H1 (cell line): ENCODE data around the gene DOCK9. TPM values are rescaled to one million over a fixed set of nuclear protein-coding genes. Genes with fewer than 3 reads are reported as not detected.

Experiments used
- CTCF ChIA-PET: fragments of 300-600 bp; sonication (Branson Sonifier 250); formaldehyde crosslinking; loops from one replicate; lab custom pipeline; 2021; ENCODE audit not compliant: partially characterized antibody; lab: Charles Lee
- POLR2A ChIA-PET: fragments of 300-600 bp; sonication (Branson Sonifier 250); formaldehyde crosslinking; loops from one replicate; lab custom pipeline; 2021; ENCODE audit warnings: inconsistent platforms; ENCODE audit not compliant: partially characterized antibody; lab: Charles Lee
- DNase-seq, 2 experiments: peaks; one replicate each; pipeline versions ENCODE4 v3.0.0 to v3.0.0-alpha.2; 2010 to 2022; ENCODE audit warnings: low spot score in 2 of 2, low read depth in 1 of 2, mixed read lengths in 1 of 2
- FAIRE-seq: peaks from 2 replicates; lab custom pipeline; 2011; peaks lifted over from hg19 to GRCh38; lab: Jason Lieb, UNC
- H2AFZ ChIP-seq: 2 replicates; pipeline ENCODE4 v1.8.1; 2012; ENCODE audit warnings: low read length, inconsistent platforms
- H2AK5ac ChIP-seq: 2 replicates; pipeline ENCODE4 v1.6.1; 2013; ENCODE audit warnings: low read depth, low read length
- H2BK120ac ChIP-seq: replicated peaks from 2 replicates; pipeline ENCODE3; 2013; ENCODE audit warnings: low read depth, low read length, inconsistent platforms
- H2BK12ac ChIP-seq: 2 replicates; pipeline ENCODE4 v1.6.1; 2013; ENCODE audit warnings: low read depth, low read length
- H2BK15ac ChIP-seq: 2 replicates; pipeline ENCODE4 v1.6.1; 2013; ENCODE audit warnings: low read length
- H2BK20ac ChIP-seq: 2 replicates; pipeline ENCODE4 v1.6.1; 2013; ENCODE audit warnings: low read length
- H2BK5ac ChIP-seq: 2 replicates; pipeline ENCODE4 v1.6.1; 2013; ENCODE audit warnings: low read depth, low read length
- H3K14ac ChIP-seq: 2 replicates; pipeline ENCODE4 v1.6.1; 2013; ENCODE audit warnings: inconsistent platforms; ENCODE audit not compliant: insufficient read length
- H3K18ac ChIP-seq: 2 replicates; pipeline ENCODE4 v1.6.1; 2013; ENCODE audit warnings: low read length; ENCODE audit errors: extremely low read depth
- H3K23ac ChIP-seq: 2 replicates; pipeline ENCODE4 v1.6.1; 2013; ENCODE audit warnings: inconsistent platforms; ENCODE audit not compliant: insufficient read length
- H3K23me2 ChIP-seq: 2 replicates; pipeline ENCODE4 v1.6.1; 2013; ENCODE audit warnings: low read depth, low read length
- H3K27ac ChIP-seq: 2 replicates; pipeline ENCODE4 v1.6.1; 2011; ENCODE audit warnings: low read depth, low read length, inconsistent platforms
- H3K27me3 ChIP-seq, 4 experiments: replicated peaks in 1 of 4; 1 replicate in 1 of 4; 2 replicates in 3 of 4; pipeline versions ENCODE4 v1.6.1 to v1.8.1; 2011 to 2013; ENCODE audit warnings: low read length in 3 of 4, mild to moderate bottlenecking in 3 of 4, inconsistent platforms in 2 of 4, mixed read lengths in 2 of 4, moderate library complexity in 1 of 4; ENCODE audit not compliant: control insufficient read depth in 3 of 4, insufficient read depth in 3 of 4; ENCODE audit errors: extremely low read depth in 1 of 4
- H3K36me3 ChIP-seq, 4 experiments: 2 replicates each; pipeline versions ENCODE4 v1.6.1 to v1.8.1; 2011 to 2013; ENCODE audit warnings: mild to moderate bottlenecking in 4 of 4, low read length in 3 of 4, moderate library complexity in 2 of 4, control low read depth in 1 of 4, inconsistent platforms in 1 of 4; ENCODE audit not compliant: insufficient read depth in 4 of 4, control insufficient read depth in 2 of 4
- H3K4ac ChIP-seq: replicated peaks from 2 replicates; pipeline ENCODE3; 2013; ENCODE audit warnings: low read length, low read depth, mixed read lengths, inconsistent platforms; ENCODE audit not compliant: insufficient read length
- H3K4me1 ChIP-seq, 4 experiments: replicated peaks in 1 of 4; 1 replicate in 1 of 4; 2 replicates in 3 of 4; pipeline versions ENCODE4 v1.6.1 to v1.8.1; 2011 to 2013; ENCODE audit warnings: low read length in 3 of 4, inconsistent platforms in 2 of 4, mixed read lengths in 1 of 4; ENCODE audit not compliant: insufficient read depth in 4 of 4, control insufficient read depth in 3 of 4
- H3K4me2 ChIP-seq, 2 experiments: 2 replicates each; pipeline versions ENCODE4 v1.6.1 to v1.8.1; 2011 to 2013; ENCODE audit warnings: low read depth in 2 of 2, low read length in 2 of 2, control low read depth in 1 of 2, inconsistent platforms in 1 of 2, mild to moderate bottlenecking in 1 of 2; ENCODE audit not compliant: insufficient read depth in 1 of 2
- H3K4me3 ChIP-seq, 4 experiments: fragments of 200-600, 300-600 bp in 1 of 4; sonication (generic), shearing (Covaris generic), sonication (Bioruptor Twin) in 1 of 4; 2 replicates each; pipeline versions ENCODE4 v1.5.1 to v1.8.1; 2011 to 2016; ENCODE audit warnings: low read length in 4 of 4, low read depth in 3 of 4, control low read depth in 2 of 4, inconsistent platforms in 2 of 4, mild to moderate bottlenecking in 2 of 4, mixed read lengths in 1 of 4, moderate library complexity in 1 of 4; ENCODE audit not compliant: insufficient read depth in 2 of 4; ENCODE audit errors: extremely low read depth in 1 of 4
- H3K56ac ChIP-seq: replicated peaks from 2 replicates; pipeline ENCODE3; 2013; ENCODE audit warnings: low read depth, mild to moderate bottlenecking, mixed read lengths, low read length, inconsistent platforms; ENCODE audit not compliant: insufficient read length
- H3K79me1 ChIP-seq: 2 replicates; pipeline ENCODE4 v1.6.1; 2013; ENCODE audit warnings: low read depth, low read length, control low read depth
- H3K79me2 ChIP-seq, 2 experiments: 2 replicates each; pipeline versions ENCODE4 v1.6.1 to v1.8.1; 2012 to 2013; ENCODE audit warnings: low read length in 2 of 2, mild to moderate bottlenecking in 2 of 2, inconsistent platforms in 1 of 2; ENCODE audit not compliant: insufficient read depth in 2 of 2, control insufficient read depth in 1 of 2
- H3K9ac ChIP-seq, 4 experiments: replicated peaks in 1 of 4; 1 replicate in 1 of 4; 2 replicates in 3 of 4; pipeline versions ENCODE4 v1.6.1 to v1.8.1; 2011 to 2013; ENCODE audit warnings: low read depth in 3 of 4, low read length in 3 of 4, control low read depth in 2 of 4, mild to moderate bottlenecking in 2 of 4, moderate library complexity in 2 of 4, inconsistent platforms in 1 of 4; ENCODE audit errors: extremely low read depth in 1 of 4
- H3K9me3 ChIP-seq, 2 experiments: 2 replicates each; pipeline versions ENCODE4 v1.6.1 to v1.8.1; 2012 to 2013; ENCODE audit warnings: mild to moderate bottlenecking in 2 of 2, moderate library complexity in 2 of 2, control low read depth in 1 of 2, inconsistent platforms in 1 of 2, low read depth in 1 of 2, low read length in 1 of 2, mixed read lengths in 1 of 2; ENCODE audit not compliant: insufficient read depth in 2 of 2
- H4K20me1 ChIP-seq, 2 experiments: replicated peaks in 1 of 2; 2 replicates each; pipeline versions ENCODE3 to v1.8.1; 2011 to 2013; ENCODE audit warnings: inconsistent platforms in 2 of 2, low read length in 2 of 2, mild to moderate bottlenecking in 1 of 2; ENCODE audit not compliant: insufficient read depth in 2 of 2, control insufficient read depth in 1 of 2
- H4K5ac ChIP-seq: 2 replicates; pipeline ENCODE4 v1.6.1; 2013; ENCODE audit warnings: low read length, low read depth, mixed read lengths, inconsistent platforms; ENCODE audit not compliant: insufficient read length
- H4K8ac ChIP-seq: 2 replicates; pipeline ENCODE4 v1.8.0; 2013; ENCODE audit warnings: mild to moderate bottlenecking, moderate library complexity, low read length, inconsistent platforms; ENCODE audit not compliant: insufficient read depth; ENCODE audit errors: extremely low read depth
- H4K91ac ChIP-seq: replicated peaks from 2 replicates; pipeline ENCODE3; 2013; ENCODE audit warnings: low read length, mixed read lengths, inconsistent platforms; ENCODE audit not compliant: insufficient read length
- BRCA1 ChIP-seq: IDR thresholded peaks from 2 replicates; pipeline ENCODE4 v1.6.1; 2012; ENCODE audit warnings: low read depth, low read length, improper control_type of control experiment
- EP300 ChIP-seq, 2 experiments: IDR thresholded peaks; 1 replicate in 1 of 2; 2 replicates in 1 of 2; pipeline ENCODE4 v1.6.1; 2011 to 2012; ENCODE audit warnings: low read depth in 2 of 2, low read length in 2 of 2, mild to moderate bottlenecking in 2 of 2, borderline replicate concordance in 1 of 2, inconsistent platforms in 1 of 2, moderate library complexity in 1 of 2
- HDAC6 ChIP-seq: IDR thresholded peaks from one replicate; pipeline ENCODE4 v1.7.1; 2012; ENCODE audit warnings: low read depth, mild to moderate bottlenecking, inconsistent platforms, low read length, moderate library complexity
- JUN ChIP-seq: IDR thresholded peaks from 2 replicates; pipeline ENCODE4 v1.6.1; 2011; ENCODE audit warnings: low read depth, mild to moderate bottlenecking, improper control_type of control experiment, low read length
- SIRT6 ChIP-seq: IDR thresholded peaks from one replicate; pipeline ENCODE4 v1.7.1; 2012; ENCODE audit warnings: low read length, inconsistent platforms
- SIX5 ChIP-seq: IDR thresholded peaks from 2 replicates; pipeline ENCODE4 v1.6.1; 2011; ENCODE audit warnings: mild to moderate bottlenecking, low read depth, low read length
- SUZ12 ChIP-seq: fragments of 200-600 bp; sonication (generic); IDR thresholded peaks from 2 replicates; pipeline ENCODE4 v1.6.1; 2012; ENCODE audit warnings: mild to moderate bottlenecking, inconsistent platforms, low read length, moderate library complexity, mixed read lengths
- TCF12 ChIP-seq: IDR thresholded peaks from 2 replicates; pipeline ENCODE4 v1.6.1; 2011; ENCODE audit warnings: low read depth, mild to moderate bottlenecking, low read length
- WGBS, 2 experiments: shearing (Covaris generic) in 1 of 2; methylation state at CpG; one replicate each; pipeline versions ENCODE4 v1.1.6 to v1.1.7; 2013 to 2015; ENCODE audit warnings: low lambda C conversion rate in 2 of 2, mixed read lengths in 2 of 2, inconsistent platforms in 1 of 2, low coverage in 1 of 2, missing lambda C conversion rate in 1 of 2; ENCODE audit not compliant: insufficient replicate concordance in 2 of 2, insufficient coverage in 1 of 2, insufficient read length in 1 of 2; ENCODE audit errors: extremely low coverage in 1 of 2, missing lambda C conversion rate in 1 of 2; 5-methylcytosine and 5-hydroxymethylcytosine counted together
- polyA plus RNA-seq, 7 experiments: library from polyadenylated mRNA; depleted of rRNA in 3 of 7; stranded (reverse) in 5 of 7; unstranded in 2 of 7; fragments of >200 nt in 5 of 7; fragments of 200-250 nt in 2 of 7; gene quantifications; 1 replicate in 5 of 7; 2 replicates in 1 of 7; 4 replicates in 1 of 7; pipeline versions ENCODE4 v1.2.1 to v1.2.3, GENCODE V29; 2011 to 2013; ENCODE audit warnings: missing spikeins in 2 of 7, mixed read lengths in 2 of 7
- total RNA-seq: library from RNA; stranded (reverse); fragmentation: NEBNext Ultra II Directional; extraction: Animal tissue kit (Norgen Biotek cat#: 25700); gene quantifications from 2 replicates; pipeline ENCODE4 v1.2.1, GENCODE V29; 2021
- TF ChIP-seq, protein P1 (sequence below): IDR thresholded peaks from 2 replicates; pipeline ENCODE4 v1.6.1; 2011; ENCODE audit warnings: low read length, improper control_type of control experiment
- TF ChIP-seq, protein P2 (sequence below): IDR thresholded peaks from 2 replicates; pipeline ENCODE4 v1.6.1; 2012; ENCODE audit warnings: inconsistent platforms

The DOCK9 gene
- total and polyA plus RNA-seq, 2 of the 8 experiments (the other 6 are each of a cell fraction or from before 2014, with no cell fraction given): 21.6 to 31.5 TPM

DNA sequence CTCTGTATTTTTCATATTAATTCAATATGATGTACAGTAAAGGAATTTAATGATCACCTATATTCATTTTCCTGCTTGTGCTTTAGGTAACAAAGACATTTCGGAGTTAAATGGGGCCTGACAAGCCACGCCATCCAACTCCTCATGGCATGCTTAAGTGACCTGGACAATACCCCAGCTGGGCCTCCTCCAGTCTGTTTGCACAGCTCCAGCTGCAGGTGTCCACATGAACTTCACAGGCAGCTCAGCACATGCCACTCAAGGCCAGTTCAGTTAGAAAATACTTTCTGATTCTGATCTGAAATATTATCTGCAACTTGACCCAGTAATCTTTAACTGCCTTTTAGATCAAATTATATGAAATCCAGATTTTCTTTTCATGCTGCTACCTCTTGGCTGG, 135.8 kb downstream of the DOCK9 start:
- H3K79me2 ChIP-seq: no peaks in the 10 kb centered on the region
- H3K9ac ChIP-seq: no peak overlapping the region
- H4K5ac ChIP-seq: no peak overlapping the region
- no peaks in the 10 kb centered on the region for H3K27me3 ChIP-seq
- no peak overlapping the region for H3K56ac ChIP-seq
- no peak overlapping the region for H2BK12ac ChIP-seq
- no peak overlapping the region for H3K18ac ChIP-seq
- H3K79me1 ChIP-seq: no peaks in the 10 kb centered on the region
- TF ChIP-seq SIX5: no peak
- no peak for TF ChIP-seq HDAC6
- TF ChIP-seq SIRT6: no peak
- TF ChIP-seq, protein P1, sequence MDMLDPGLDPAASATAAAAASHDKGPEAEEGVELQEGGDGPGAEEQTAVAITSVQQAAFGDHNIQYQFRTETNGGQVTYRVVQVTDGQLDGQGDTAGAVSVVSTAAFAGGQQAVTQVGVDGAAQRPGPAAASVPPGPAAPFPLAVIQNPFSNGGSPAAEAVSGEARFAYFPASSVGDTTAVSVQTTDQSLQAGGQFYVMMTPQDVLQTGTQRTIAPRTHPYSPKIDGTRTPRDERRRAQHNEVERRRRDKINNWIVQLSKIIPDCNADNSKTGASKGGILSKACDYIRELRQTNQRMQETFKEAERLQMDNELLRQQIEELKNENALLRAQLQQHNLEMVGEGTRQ: no peak
- no peak for TF ChIP-seq EP300 (IDR thresholded peaks at IDR 0.05; ENCODE audit: borderline replicate concordance in 1 of 2, low read depth in 2 of 2, low read length in 2 of 2)
- TF ChIP-seq BRCA1: no peak
- TF ChIP-seq TCF12: no peak
- no peak for TF ChIP-seq SUZ12
- TF ChIP-seq, protein P2, sequence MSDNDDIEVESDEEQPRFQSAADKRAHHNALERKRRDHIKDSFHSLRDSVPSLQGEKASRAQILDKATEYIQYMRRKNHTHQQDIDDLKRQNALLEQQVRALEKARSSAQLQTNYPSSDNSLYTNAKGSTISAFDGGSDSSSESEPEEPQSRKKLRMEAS: no peak
- no peak for TF ChIP-seq JUN
- H2BK120ac ChIP-seq: no peak overlapping the region
- no peak overlapping the region for H2BK20ac ChIP-seq
- H3K27ac ChIP-seq: no peak overlapping the region
- H2BK5ac ChIP-seq: no peak overlapping the region
- no peak overlapping the region for H3K4me2 ChIP-seq
- H3K14ac ChIP-seq: no peak overlapping the region
- FAIRE-seq (no peak), DNase-seq (no peak)
- H4K91ac ChIP-seq: no peak overlapping the region
- no peaks in the 10 kb centered on the region for H3K9me3 ChIP-seq
- H2AK5ac ChIP-seq: no peak overlapping the region
- H3K36me3 ChIP-seq: no peaks in the 10 kb centered on the region
- H3K4ac ChIP-seq: no peak overlapping the region
- no peak overlapping the region for H4K8ac ChIP-seq
- no peak overlapping the region for H2BK15ac ChIP-seq
- no peaks in the 10 kb centered on the region for H3K23me2 ChIP-seq
- H3K23ac ChIP-seq: no peak overlapping the region
- no peaks in the 10 kb centered on the region for H4K20me1 ChIP-seq
- no peak overlapping the region for H3K4me3 ChIP-seq
- no peak overlapping the region for H2AFZ ChIP-seq
- WGBS, 2 experiments: 89% methylated on average over 2 of the region's 2 CpGs; no CpG with 5 or more reads in 1 of the 2 experiments
- POLR2A ChIA-PET: no interaction called here
- peaks cover 0 to 2% (median under 1%) of the 10 kb centered on the region in 4 experiments; a peak in 3 of 7 replicates for H3K4me1 ChIP-seq
- CTCF ChIA-PET: interaction anchor here (0.6 to 2.9 kb wide), 18 partner anchors 8 to 392 kb away, joined by 3 to 10 read pairs (median 4); no protein-coding TSS in a partner anchor
